H9 (cell line): Measurements from ENCODE around the gene TPD52L2. TPM values are rescaled to one million over a fixed set of nuclear protein-coding genes. Genes with fewer than 3 reads are reported as not detected.

Source experiments
- DNase-seq: peaks from one replicate; pipeline ENCODE4 v3.0.0-alpha.2; 2017
- H2AFZ ChIP-seq: one replicate; pipeline ENCODE4 v1.6.1; 2013; ENCODE audit warnings: mild to moderate bottlenecking, low read length, control low read depth, moderate library complexity
- H2AK5ac ChIP-seq: 2 replicates; pipeline ENCODE4 v1.6.1; 2013; ENCODE audit warnings: low read length, control low read depth, mixed read lengths; ENCODE audit not compliant: insufficient read length
- H2BK120ac ChIP-seq: one replicate; pipeline ENCODE4 v1.6.1; 2013; ENCODE audit warnings: low read depth, mild to moderate bottlenecking, low read length, control low read depth, inconsistent platforms; ENCODE audit not compliant: poor library complexity, severe bottlenecking
- H2BK12ac ChIP-seq: 2 replicates; pipeline ENCODE4 v1.6.1; 2013; ENCODE audit warnings: low read length, control low read depth, mixed read lengths, low read depth; ENCODE audit not compliant: insufficient read length
- H2BK15ac ChIP-seq: 2 replicates; pipeline ENCODE4 v1.6.1; 2013; ENCODE audit warnings: low read depth, low read length, control low read depth
- H2BK20ac ChIP-seq: one replicate; pipeline ENCODE4 v1.6.1; 2013; ENCODE audit warnings: low read depth, mild to moderate bottlenecking, low read length, control low read depth, inconsistent platforms; ENCODE audit not compliant: poor library complexity, severe bottlenecking
- H2BK5ac ChIP-seq: 2 replicates; pipeline ENCODE4 v1.6.1; 2013; ENCODE audit warnings: low read length, control low read depth, mixed read lengths; ENCODE audit not compliant: insufficient read length
- H3K14ac ChIP-seq: 2 replicates; pipeline ENCODE4 v1.6.1; 2013; ENCODE audit warnings: low read length, control low read depth; ENCODE audit not compliant: insufficient read depth
- H3K18ac ChIP-seq: 2 replicates; pipeline ENCODE4 v1.6.1; 2013; ENCODE audit warnings: low read depth, mild to moderate bottlenecking, mixed read lengths, low read length, control low read depth; ENCODE audit not compliant: insufficient read length
- H3K23ac ChIP-seq: 2 replicates; pipeline ENCODE4 v1.6.1; 2013; ENCODE audit warnings: low read length, control low read depth, mixed read lengths, low read depth; ENCODE audit not compliant: insufficient read length
- H3K23me2 ChIP-seq: 2 replicates; pipeline ENCODE4 v1.6.1; 2013; ENCODE audit warnings: low read depth, mild to moderate bottlenecking, mixed read lengths, low read length, control low read depth; ENCODE audit not compliant: insufficient read length, poor library complexity, severe bottlenecking
- H3K27ac ChIP-seq: 2 replicates; pipeline ENCODE4 v1.5.1; 2013; ENCODE audit warnings: low read length, control low read depth, mixed read lengths, low read depth; ENCODE audit not compliant: insufficient read length
- H3K27me3 ChIP-seq: 2 replicates; pipeline ENCODE4 v1.6.1; 2013; ENCODE audit warnings: low read length, control low read depth, inconsistent platforms; ENCODE audit not compliant: insufficient read depth
- H3K4ac ChIP-seq: 2 replicates; pipeline ENCODE4 v1.6.1; 2013; ENCODE audit warnings: low read depth, mild to moderate bottlenecking, control low read depth, inconsistent platforms, low read length, moderate library complexity
- H3K4me1 ChIP-seq: 2 replicates; pipeline ENCODE4 v1.6.1; 2013; ENCODE audit warnings: low read length, control low read depth, inconsistent platforms; ENCODE audit not compliant: insufficient read depth
- H3K4me2 ChIP-seq: 2 replicates; pipeline ENCODE4 v1.6.1; 2013; ENCODE audit warnings: low read length, control low read depth, mixed read lengths; ENCODE audit not compliant: insufficient read length, insufficient read depth
- H3K56ac ChIP-seq: 2 replicates; pipeline ENCODE4 v1.6.1; 2013; ENCODE audit warnings: low read depth, mild to moderate bottlenecking, mixed read lengths, low read length, control low read depth; ENCODE audit not compliant: insufficient read length
- H3K79me1 ChIP-seq: 2 replicates; pipeline ENCODE4 v1.6.1; 2013; ENCODE audit warnings: low read depth, mild to moderate bottlenecking, moderate library complexity, low read length, control low read depth, inconsistent platforms; ENCODE audit not compliant: insufficient read depth, poor library complexity, severe bottlenecking
- H3K79me2 ChIP-seq: 2 replicates; pipeline ENCODE4 v1.6.1; 2013; ENCODE audit warnings: low read length, control low read depth, inconsistent platforms; ENCODE audit not compliant: insufficient read depth
- H3K9ac ChIP-seq: 2 replicates; pipeline ENCODE4 v1.6.1; 2013; ENCODE audit warnings: low read length, control low read depth, mixed read lengths; ENCODE audit not compliant: insufficient read length; ENCODE audit errors: extremely low read depth
- H3K9me3 ChIP-seq: one replicate; pipeline ENCODE4 v1.6.1; 2013; ENCODE audit warnings: low read depth, low read length, inconsistent platforms; ENCODE audit not compliant: control insufficient read depth
- H3T11ph ChIP-seq: one replicate; pipeline ENCODE4 v1.6.1; 2013; ENCODE audit warnings: mild to moderate bottlenecking, low read length, control low read depth, inconsistent platforms
- H4K20me1 ChIP-seq: one replicate; pipeline ENCODE4 v1.6.1; 2013; ENCODE audit not compliant: control insufficient read depth, insufficient read length, insufficient read depth
- H4K5ac ChIP-seq: 2 replicates; pipeline ENCODE4 v1.6.1; 2013; ENCODE audit warnings: low read depth, mild to moderate bottlenecking, mixed read lengths, low read length, control low read depth; ENCODE audit not compliant: insufficient read length
- H4K8ac ChIP-seq: replicated peaks from 2 replicates; pipeline ENCODE4 v1.6.1; 2013; ENCODE audit warnings: low read length, control low read depth, mixed read lengths, low read depth; ENCODE audit not compliant: insufficient read length
- H4K91ac ChIP-seq: 2 replicates; pipeline ENCODE4 v1.6.1; 2013; ENCODE audit warnings: low read depth, mild to moderate bottlenecking, moderate library complexity, mixed read lengths, low read length, control low read depth; ENCODE audit not compliant: insufficient read length
- H3K27ac Mint-ChIP-seq, 3 experiments: 2 replicates in 2 of 3; 3 replicates in 1 of 3; pipeline ENCODE4 v1.8.0; 2020 to 2021; ENCODE audit warnings: mixed read lengths in 3 of 3, mild to moderate bottlenecking in 1 of 3, moderate library complexity in 1 of 3
- H3K27me3 Mint-ChIP-seq: 2 replicates; pipeline ENCODE4 v1.8.0; 2021; ENCODE audit warnings: low read depth, mild to moderate bottlenecking, moderate library complexity, mixed read lengths
- H3K36me3 Mint-ChIP-seq, 3 experiments: 2 replicates in 2 of 3; 3 replicates in 1 of 3; pipeline ENCODE4 v1.8.0; 2020 to 2021; ENCODE audit warnings: low read depth in 3 of 3, mixed read lengths in 3 of 3; ENCODE audit not compliant: insufficient read depth in 1 of 3
- H3K4me1 Mint-ChIP-seq, 2 experiments: 2 replicates each; pipeline ENCODE4 v1.8.0; 2020; ENCODE audit warnings: mixed read lengths in 2 of 2
- H3K4me3 Mint-ChIP-seq, 2 experiments: 2 replicates in 1 of 2; 3 replicates in 1 of 2; pipeline ENCODE4 v1.8.0; 2020 to 2021; ENCODE audit warnings: mild to moderate bottlenecking in 2 of 2, mixed read lengths in 2 of 2, moderate library complexity in 1 of 2
- H3K9me3 Mint-ChIP-seq, 2 experiments: 2 replicates in 1 of 2; 3 replicates in 1 of 2; pipeline ENCODE4 v1.8.0; 2020; ENCODE audit warnings: mild to moderate bottlenecking in 2 of 2, mixed read lengths in 2 of 2, moderate library complexity in 1 of 2
- WGBS: extraction: QIAGEN DNeasy Blood & Tissue Kit; methylation state at CpG from one replicate; pipeline ENCODE4 v1.1.7; 2013; ENCODE audit warnings: missing lambda C conversion rate, low lambda C conversion rate, mixed read lengths; ENCODE audit not compliant: insufficient read length; ENCODE audit errors: extremely low coverage; 5-methylcytosine and 5-hydroxymethylcytosine counted together
- total RNA-seq: library from RNA; stranded (reverse); gene quantifications from 2 replicates; pipeline ENCODE4 v1.2.1, GENCODE V29; 2021
- TF ChIP-seq, protein P1 (sequence below): fragments of 200-600 bp; sonication (generic); conservative IDR thresholded peaks from 3 replicates; pipeline ENCODE4 v1.8.0; 2021; ENCODE audit warnings: antibody characterized with exemption, mild to moderate bottlenecking

The TPD52L2 gene
- total RNA-seq, 1 experiment from 2014 or later = 94.1 TPM

DNA sequence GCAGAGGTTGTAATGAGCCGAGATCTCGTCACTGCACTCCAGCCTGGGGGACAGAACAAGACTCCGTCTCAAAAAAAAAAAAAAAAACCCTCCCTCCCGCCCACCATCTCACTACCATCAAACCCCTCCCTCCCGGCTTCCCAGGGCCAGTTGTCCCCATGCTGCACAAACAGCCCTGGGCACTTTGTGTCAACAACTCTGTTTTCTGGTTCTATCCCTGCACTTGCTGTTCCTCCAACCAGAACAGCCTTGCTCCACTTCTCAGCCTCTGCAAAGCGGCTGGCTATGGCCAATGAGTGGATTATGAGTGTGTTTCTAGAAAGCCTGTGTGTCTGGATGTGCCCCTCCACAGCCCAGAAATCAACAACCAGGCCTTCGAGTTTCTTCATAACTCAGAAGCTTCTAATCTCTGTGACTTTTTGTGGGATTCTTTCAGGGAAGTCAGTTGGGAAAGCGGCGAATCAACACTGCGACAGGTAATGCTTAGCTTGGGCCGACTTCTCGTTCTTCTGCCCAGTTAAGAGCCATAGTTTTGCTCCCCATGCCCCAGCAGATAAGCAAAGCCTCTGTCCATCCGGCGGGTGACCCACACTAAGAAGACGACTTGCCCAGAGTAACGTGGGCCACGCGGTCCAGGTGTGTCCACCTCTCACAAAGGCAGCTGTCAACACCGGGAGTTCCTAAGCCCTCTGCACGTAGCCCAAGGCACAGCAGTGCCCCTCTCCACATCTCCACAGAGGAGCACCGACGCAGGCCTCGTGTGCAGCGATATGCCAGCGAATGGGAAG is 39.5 kb upstream of the TPD52L2 start:
- H2BK20ac ChIP-seq = no peak overlapping the region
- no peaks in the 10 kb centered on the region for H3K9me3 ChIP-seq
- H3K36me3 Mint-ChIP-seq = peaks cover 0 to 9% (median 8%) of the 10 kb centered on the region in 3 experiments; a peak in 5 of 7 replicates
- H3K9me3 Mint-ChIP-seq = no peaks in the 10 kb centered on the region; a peak in 2 of 5 replicates
- peaks cover 9% of the 10 kb centered on the region for H3K79me1 ChIP-seq
- H2AK5ac ChIP-seq = no peak overlapping the region
- no peak overlapping the region for H3K23ac ChIP-seq
- no peak overlapping the region for H3K56ac ChIP-seq
- no peak overlapping the region for H4K8ac ChIP-seq
- peaks cover 5% of the 10 kb centered on the region for H3K23me2 ChIP-seq
- H3K4me1 ChIP-seq = peaks cover 4% of the 10 kb centered on the region; the same call in 1 of the 2 replicates
- H2BK5ac ChIP-seq = no peak overlapping the region
- peaks cover 17% of the 10 kb centered on the region for H3K27me3 Mint-ChIP-seq
- H4K5ac ChIP-seq = no peak overlapping the region
- DNase-seq = no peak
- H4K91ac ChIP-seq = no peak overlapping the region
- peaks cover 28 to 35% of the 10 kb centered on the region in 2 experiments for H3K4me1 Mint-ChIP-seq
- no peak overlapping the region for H2BK120ac ChIP-seq
- H3T11ph ChIP-seq = no peak overlapping the region
- H3K14ac ChIP-seq = no peak overlapping the region
- no peak overlapping the region for H3K4ac ChIP-seq
- H3K27ac Mint-ChIP-seq = peak overlapping the region in 1 of 3 experiments; percentile 82; a peak in 3 of 7 replicates
- no peak overlapping the region for H2BK12ac ChIP-seq
- no peak overlapping the region for H3K4me2 ChIP-seq
- TF ChIP-seq, protein P1, sequence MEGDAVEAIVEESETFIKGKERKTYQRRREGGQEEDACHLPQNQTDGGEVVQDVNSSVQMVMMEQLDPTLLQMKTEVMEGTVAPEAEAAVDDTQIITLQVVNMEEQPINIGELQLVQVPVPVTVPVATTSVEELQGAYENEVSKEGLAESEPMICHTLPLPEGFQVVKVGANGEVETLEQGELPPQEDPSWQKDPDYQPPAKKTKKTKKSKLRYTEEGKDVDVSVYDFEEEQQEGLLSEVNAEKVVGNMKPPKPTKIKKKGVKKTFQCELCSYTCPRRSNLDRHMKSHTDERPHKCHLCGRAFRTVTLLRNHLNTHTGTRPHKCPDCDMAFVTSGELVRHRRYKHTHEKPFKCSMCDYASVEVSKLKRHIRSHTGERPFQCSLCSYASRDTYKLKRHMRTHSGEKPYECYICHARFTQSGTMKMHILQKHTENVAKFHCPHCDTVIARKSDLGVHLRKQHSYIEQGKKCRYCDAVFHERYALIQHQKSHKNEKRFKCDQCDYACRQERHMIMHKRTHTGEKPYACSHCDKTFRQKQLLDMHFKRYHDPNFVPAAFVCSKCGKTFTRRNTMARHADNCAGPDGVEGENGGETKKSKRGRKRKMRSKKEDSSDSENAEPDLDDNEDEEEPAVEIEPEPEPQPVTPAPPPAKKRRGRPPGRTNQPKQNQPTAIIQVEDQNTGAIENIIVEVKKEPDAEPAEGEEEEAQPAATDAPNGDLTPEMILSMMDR = no peak
- no peaks in the 10 kb centered on the region for H4K20me1 ChIP-seq
- H3K79me2 ChIP-seq = peaks cover 11% of the 10 kb centered on the region; the same call in 1 of the 2 replicates
- H2AFZ ChIP-seq = no peak overlapping the region
- H2BK15ac ChIP-seq = no peak overlapping the region
- whole genome bisulfite sequencing = no CpG with 5 or more reads among the region's 25 CpGs
- peaks cover 4% of the 10 kb centered on the region; the same call in 1 of the 2 replicates for H3K27me3 ChIP-seq
- H3K4me3 Mint-ChIP-seq = no peak overlapping the region
- H3K27ac ChIP-seq = no peak overlapping the region
- no peak overlapping the region for H3K9ac ChIP-seq
- no peak overlapping the region for H3K18ac ChIP-seq
